ENCODE data around the gene RAB35.

The RAB35 gene

GRCh38 chr12:120086801-120087621, 29.5 kb downstream of the RAB35 start:
- peak; percentile 98 to 99 for DNase-seq (ENCODE audit: low read depth in 2 of 2)

- no peak for DNase-seq (ENCODE audit: low read depth in 2 of 2)
Observed at GRCh38 chr12:120085920-120086645, 30.5 kb downstream of the RAB35 start.

- DNase-seq (ENCODE audit: low read depth in 2 of 2): no peak
Observed at GRCh38 chr12:120081641-120082040, 34.9 kb downstream of the RAB35 start.

- no peak for DNase-seq (ENCODE audit: low read depth in 2 of 2)
Observed at GRCh38 chr12:120079411-120080400, 36.8 kb downstream of the RAB35 start.

- no peak for DNase-seq (ENCODE audit: low read depth in 2 of 2)
Observed at GRCh38 chr12:120078868-120079267, 37.7 kb downstream of the RAB35 start.

- no peak for DNase-seq (ENCODE audit: low read depth in 2 of 2)
Observed at GRCh38 chr12:120077260-120077659, 39.3 kb downstream of the RAB35 start.

GRCh38 chr12:120076651-120077050, 39.9 kb downstream of the RAB35 start:
- no peak for DNase-seq (ENCODE audit: low read depth in 2 of 2)

- DNase-seq (ENCODE audit: low read depth in 2 of 2): no peak
Observed at GRCh38 chr12:120075034-120075616, 41.4 kb downstream of the RAB35 start.

- DNase-seq (ENCODE audit: low read depth in 2 of 2): no peak
Observed at GRCh38 chr12:120072472-120073249, 43.9 kb downstream of the RAB35 start.

- DNase-seq (ENCODE audit: low read depth in 2 of 2): no peak
Observed at GRCh38 chr12:120071493-120072020, 45.0 kb downstream of the RAB35 start.

GRCh38 chr12:120069278-120069677, 47.3 kb downstream of the RAB35 start:
- DNase-seq (ENCODE audit: low read depth in 2 of 2): no peak

- DNase-seq (ENCODE audit: low read depth in 2 of 2): no peak
Observed at GRCh38 chr12:120067901-120068300, 48.7 kb downstream of the RAB35 start.

GRCh38 chr12:120067084-120067869, 49.3 kb downstream of the RAB35 start:
- no peak for DNase-seq (ENCODE audit: low read depth in 2 of 2)

- DNase-seq (ENCODE audit: low read depth in 2 of 2): no peak
Observed at GRCh38 chr12:120066341-120066740, 50.2 kb downstream of the RAB35 start.

GRCh38 chr12:120065472-120065871, 51.1 kb downstream of the RAB35 start:
- DNase-seq (ENCODE audit: low read depth in 2 of 2): no peak

- DNase-seq (ENCODE audit: low read depth in 2 of 2): no peak
Observed at GRCh38 chr12:120064054-120064940, 52.3 kb downstream of the RAB35 start.

- no peak for DNase-seq (ENCODE audit: low read depth in 2 of 2)
Observed at GRCh38 chr12:120062976-120063579, 53.5 kb downstream of the RAB35 start.

GRCh38 chr12:120061575-120062214, 54.9 kb downstream of the RAB35 start:
- no peak for DNase-seq (ENCODE audit: low read depth in 2 of 2)

All from stimulated activated CD4-positive, alpha-beta T cell treated with anti-CD3 and anti-CD28 coated beads, Interleukin-4, amount 100 ng/mL, for 48 hours (primary cell).